ENCODE data around the gene USP46.

DNA sequence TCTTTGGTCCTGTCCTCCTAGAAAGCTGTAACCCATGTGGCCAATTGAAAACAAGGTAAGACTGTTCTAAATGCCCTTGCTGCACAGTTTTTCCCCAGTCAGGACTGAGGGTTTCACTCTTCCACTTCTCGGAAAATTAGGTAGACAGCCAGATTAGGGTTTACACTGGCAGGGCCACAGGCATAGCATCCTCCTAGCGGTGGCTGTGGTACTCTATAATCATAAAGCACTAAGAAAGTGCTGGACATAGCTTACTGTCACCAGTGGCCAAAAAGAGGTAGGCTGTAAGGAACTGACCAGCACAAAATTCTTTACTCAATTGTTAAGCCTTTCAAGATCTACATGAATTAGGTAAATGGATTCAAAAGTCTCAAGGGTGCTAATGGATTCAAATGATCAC is 11.6 kb upstream of the USP46 start:
- TF ChIP-seq EZH2phosphoT487 (IDR thresholded peaks at IDR 0.05; ENCODE audit: borderline replicate concordance), result no peak
- TF ChIP-seq, protein P1, sequence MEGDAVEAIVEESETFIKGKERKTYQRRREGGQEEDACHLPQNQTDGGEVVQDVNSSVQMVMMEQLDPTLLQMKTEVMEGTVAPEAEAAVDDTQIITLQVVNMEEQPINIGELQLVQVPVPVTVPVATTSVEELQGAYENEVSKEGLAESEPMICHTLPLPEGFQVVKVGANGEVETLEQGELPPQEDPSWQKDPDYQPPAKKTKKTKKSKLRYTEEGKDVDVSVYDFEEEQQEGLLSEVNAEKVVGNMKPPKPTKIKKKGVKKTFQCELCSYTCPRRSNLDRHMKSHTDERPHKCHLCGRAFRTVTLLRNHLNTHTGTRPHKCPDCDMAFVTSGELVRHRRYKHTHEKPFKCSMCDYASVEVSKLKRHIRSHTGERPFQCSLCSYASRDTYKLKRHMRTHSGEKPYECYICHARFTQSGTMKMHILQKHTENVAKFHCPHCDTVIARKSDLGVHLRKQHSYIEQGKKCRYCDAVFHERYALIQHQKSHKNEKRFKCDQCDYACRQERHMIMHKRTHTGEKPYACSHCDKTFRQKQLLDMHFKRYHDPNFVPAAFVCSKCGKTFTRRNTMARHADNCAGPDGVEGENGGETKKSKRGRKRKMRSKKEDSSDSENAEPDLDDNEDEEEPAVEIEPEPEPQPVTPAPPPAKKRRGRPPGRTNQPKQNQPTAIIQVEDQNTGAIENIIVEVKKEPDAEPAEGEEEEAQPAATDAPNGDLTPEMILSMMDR (conservative IDR thresholded peaks at IDR 0.05; ENCODE audit: low read length), result no peak
